Measurements from ENCODE around the gene ZBTB11. TPM values are rescaled to one million over a fixed set of nuclear protein-coding genes. Genes with fewer than 3 reads are reported as not detected.

The ZBTB11 gene
- total RNA-seq, 1 experiment from 2014 or later: 36.5 TPM

DNA sequence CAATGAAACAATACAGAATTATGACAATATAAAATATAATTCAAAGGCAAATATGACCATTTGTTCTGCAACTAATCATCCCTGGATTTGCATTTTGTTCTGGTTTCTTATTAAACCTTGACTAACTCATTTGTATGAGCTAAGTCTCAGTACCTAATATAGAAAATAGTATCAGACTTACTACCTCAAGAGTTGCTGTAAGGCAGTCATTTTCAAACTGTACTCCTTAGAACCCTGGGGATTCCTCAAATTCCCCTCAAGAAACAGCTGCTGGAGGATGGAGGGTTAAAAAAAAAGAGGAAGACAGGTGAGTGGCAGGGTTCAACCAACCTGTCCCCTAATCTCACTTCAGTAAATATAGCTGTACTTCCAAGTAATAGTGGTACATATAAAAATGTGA, 11.1 kb downstream of the ZBTB11 start:
- no peak for DNase-seq
- Mint-ChIP-seq H3K9me3 (ENCODE audit: low read depth, unreplicated experiment) (no peaks in the 10 kb centered on the region), H3K4me3 (ENCODE audit: low read depth, unreplicated experiment) (no peak overlapping the region), H3K4me1 (ENCODE audit: low read depth, unreplicated experiment) (no peaks in the 10 kb centered on the region), H3K27ac (ENCODE audit: unreplicated experiment) (no peak overlapping the region), H3K27me3 (ENCODE audit: unreplicated experiment) (no peaks in the 10 kb centered on the region), H3K36me3 (ENCODE audit: insufficient read depth, unreplicated experiment) (peaks cover 27% of the 10 kb centered on the region)
- no TSS peak for BruUV-seq (replicated peaks)
- TF ChIP-seq, protein P1, sequence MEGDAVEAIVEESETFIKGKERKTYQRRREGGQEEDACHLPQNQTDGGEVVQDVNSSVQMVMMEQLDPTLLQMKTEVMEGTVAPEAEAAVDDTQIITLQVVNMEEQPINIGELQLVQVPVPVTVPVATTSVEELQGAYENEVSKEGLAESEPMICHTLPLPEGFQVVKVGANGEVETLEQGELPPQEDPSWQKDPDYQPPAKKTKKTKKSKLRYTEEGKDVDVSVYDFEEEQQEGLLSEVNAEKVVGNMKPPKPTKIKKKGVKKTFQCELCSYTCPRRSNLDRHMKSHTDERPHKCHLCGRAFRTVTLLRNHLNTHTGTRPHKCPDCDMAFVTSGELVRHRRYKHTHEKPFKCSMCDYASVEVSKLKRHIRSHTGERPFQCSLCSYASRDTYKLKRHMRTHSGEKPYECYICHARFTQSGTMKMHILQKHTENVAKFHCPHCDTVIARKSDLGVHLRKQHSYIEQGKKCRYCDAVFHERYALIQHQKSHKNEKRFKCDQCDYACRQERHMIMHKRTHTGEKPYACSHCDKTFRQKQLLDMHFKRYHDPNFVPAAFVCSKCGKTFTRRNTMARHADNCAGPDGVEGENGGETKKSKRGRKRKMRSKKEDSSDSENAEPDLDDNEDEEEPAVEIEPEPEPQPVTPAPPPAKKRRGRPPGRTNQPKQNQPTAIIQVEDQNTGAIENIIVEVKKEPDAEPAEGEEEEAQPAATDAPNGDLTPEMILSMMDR (IDR thresholded peaks at IDR 0.05; ENCODE audit: unreplicated experiment): no peak
- intact Hi-C loops (cut with micrococcal nuclease; ENCODE audit: unreplicated experiment): loop anchor here (2.0 kb wide), 1 partner anchor 559 kb away; no protein-coding TSS in a partner anchor
- CTCF ChIA-PET: interaction anchor here (0.6 kb wide), 1 partner anchor 9 kb away, joined by 4 read pairs; no protein-coding TSS in a partner anchor

DNA sequence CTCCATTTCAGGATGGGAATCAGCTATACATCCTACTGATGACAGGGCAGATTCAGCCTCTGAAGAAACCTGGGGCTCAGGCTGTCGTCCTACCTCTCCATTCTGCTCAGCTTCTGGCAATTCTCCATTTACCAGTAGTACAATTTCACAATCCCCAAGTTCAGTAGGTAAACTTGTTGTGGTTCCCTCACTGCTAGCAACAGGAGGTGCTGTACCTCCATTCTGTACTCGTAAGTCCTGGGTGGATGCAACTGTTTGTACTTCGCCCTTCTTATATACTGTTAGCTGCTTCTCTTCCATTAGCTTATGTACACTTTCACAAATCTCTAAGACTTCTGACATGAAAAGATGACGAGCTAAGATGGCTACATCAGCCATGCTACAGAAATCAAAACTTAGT, 11.6 kb downstream of the ZBTB11 start:
- Mint-ChIP-seq H3K27me3 (ENCODE audit: unreplicated experiment) (no peaks in the 10 kb centered on the region), H3K9me3 (ENCODE audit: low read depth, unreplicated experiment) (no peaks in the 10 kb centered on the region), H3K4me3 (ENCODE audit: low read depth, unreplicated experiment) (no peak overlapping the region), H3K27ac (ENCODE audit: unreplicated experiment) (no peak overlapping the region), H3K4me1 (ENCODE audit: low read depth, unreplicated experiment) (no peaks in the 10 kb centered on the region), H3K36me3 (ENCODE audit: insufficient read depth, unreplicated experiment) (peaks cover 27% of the 10 kb centered on the region)
- TF ChIP-seq, protein P1 (IDR thresholded peaks at IDR 0.05; ENCODE audit: unreplicated experiment): no peak
- no TSS peak for BruUV-seq (replicated peaks)
- CTCF ChIA-PET: interaction anchor here (0.6 kb wide), 1 partner anchor 8 kb away, joined by 4 read pairs; no protein-coding TSS in a partner anchor
- intact Hi-C loops (cut with micrococcal nuclease; ENCODE audit: unreplicated experiment): no loop called here
- DNase-seq: no peak

- BruUV-seq (replicated peaks): no TSS peak
- CTCF ChIA-PET: interaction anchor here (0.7 kb wide), 1 partner anchor 617 kb away, joined by 5 read pairs; no protein-coding TSS in a partner anchor
- Mint-ChIP-seq H3K27ac (ENCODE audit: unreplicated experiment) (no peak overlapping the region), H3K4me3 (ENCODE audit: low read depth, unreplicated experiment) (no peak overlapping the region), H3K27me3 (ENCODE audit: unreplicated experiment) (no peaks in the 10 kb centered on the region), H3K9me3 (ENCODE audit: low read depth, unreplicated experiment) (no peaks in the 10 kb centered on the region), H3K36me3 (ENCODE audit: insufficient read depth, unreplicated experiment) (peaks cover 50% of the 10 kb centered on the region), H3K4me1 (ENCODE audit: low read depth, unreplicated experiment) (no peaks in the 10 kb centered on the region)
- intact Hi-C loops (cut with micrococcal nuclease; ENCODE audit: unreplicated experiment): no loop called here
- TF ChIP-seq, protein P1 (IDR thresholded peaks at IDR 0.05; ENCODE audit: unreplicated experiment): no peak
- DNase-seq: no peak
Observed at GRCh38 chr3:101660714-101661113, 16.2 kb downstream of the ZBTB11 start.

DNA sequence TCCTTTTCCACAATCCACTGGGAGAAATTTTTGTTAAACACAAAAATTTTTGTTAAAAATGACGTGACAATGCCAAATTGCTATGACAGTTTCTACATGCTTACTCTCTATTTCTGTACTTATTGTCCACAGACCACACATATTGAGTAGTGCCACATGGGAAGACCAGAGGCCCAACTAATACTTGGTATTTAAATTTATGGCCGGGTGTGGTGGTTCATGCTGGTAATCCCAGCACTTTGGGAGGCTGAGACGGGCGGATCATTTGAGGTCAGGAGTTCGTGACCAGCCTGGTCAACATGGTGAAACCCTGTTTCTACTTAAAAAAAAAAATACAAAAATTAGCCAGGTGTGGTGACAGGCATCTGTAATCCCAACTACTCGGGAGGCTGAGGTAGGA, 20.3 kb downstream of the ZBTB11 start:
- no peak overlapping the region for H3K4me3 Mint-ChIP-seq (ENCODE audit: low read depth, unreplicated experiment)
- TF ChIP-seq, protein P1 (IDR thresholded peaks at IDR 0.05; ENCODE audit: unreplicated experiment): no peak
- no peaks in the 10 kb centered on the region for H3K4me1 Mint-ChIP-seq (ENCODE audit: low read depth, unreplicated experiment)
- no peaks in the 10 kb centered on the region for H3K9me3 Mint-ChIP-seq (ENCODE audit: low read depth, unreplicated experiment)
- BruUV-seq (replicated peaks): no TSS peak
- peaks cover 30% of the 10 kb centered on the region for H3K36me3 Mint-ChIP-seq (ENCODE audit: insufficient read depth, unreplicated experiment)
- CTCF ChIA-PET: interaction anchor here (0.7 kb wide), 2 partner anchors 9 to 745 kb away, joined by 4 read pairs; no protein-coding TSS in a partner anchor
- H3K27ac Mint-ChIP-seq (ENCODE audit: unreplicated experiment): no peak overlapping the region
- H3K27me3 Mint-ChIP-seq (ENCODE audit: unreplicated experiment): no peaks in the 10 kb centered on the region
- DNase-seq: no peak
- intact Hi-C loops (cut with micrococcal nuclease; ENCODE audit: unreplicated experiment): no loop called here
